KMS-11 (cell line): Measurements from ENCODE around the gene ZBTB1.

Source experiments
- H2AFZ ChIP-seq: fragments of 200-600 bp; sonication (generic); 2 replicates; pipeline ENCODE4 v1.6.1; 2016; ENCODE audit warnings: antibody characterized with exemption, mixed run types, low read depth
- H3K27ac ChIP-seq: fragments of 200-600 bp; sonication (generic); 2 replicates; pipeline ENCODE4 v1.6.1; 2016; ENCODE audit warnings: mild to moderate bottlenecking, mixed run types
- H3K27me3 ChIP-seq: fragments of 200-600 bp; sonication (generic); 2 replicates; pipeline ENCODE4 v1.6.1; 2017; ENCODE audit warnings: mild to moderate bottlenecking, low read depth, mixed run types, moderate library complexity; ENCODE audit not compliant: insufficient read depth
- H3K36me3 ChIP-seq: fragments of 200-600 bp; sonication (generic); 2 replicates; pipeline ENCODE4 v1.6.1; 2017; ENCODE audit warnings: mild to moderate bottlenecking, mixed run types; ENCODE audit not compliant: insufficient read depth
- H3K4me1 ChIP-seq: fragments of 200-600 bp; sonication (generic); 2 replicates; pipeline ENCODE4 v1.6.1; 2016; ENCODE audit warnings: mild to moderate bottlenecking, low read depth, mixed run types; ENCODE audit not compliant: poor library complexity, severe bottlenecking
- H3K4me2 ChIP-seq: fragments of 200-600 bp; sonication (generic); 2 replicates; pipeline ENCODE4 v1.7.0; 2016; ENCODE audit warnings: mild to moderate bottlenecking, mixed run types
- H3K4me3 ChIP-seq: fragments of 200-600 bp; sonication (generic); IDR thresholded peaks from 2 replicates; pipeline ENCODE4 v1.6.1; 2017; ENCODE audit warnings: low read depth, low read length, mixed read lengths; ENCODE audit not compliant: insufficient read depth
- H3K79me2 ChIP-seq: fragments of 200-600 bp; sonication (generic); 2 replicates; pipeline ENCODE4 v1.6.1; 2016; ENCODE audit warnings: low read depth, mixed run types; ENCODE audit not compliant: insufficient read depth
- H3K9ac ChIP-seq: fragments of 200-600 bp; sonication (generic); 2 replicates; pipeline ENCODE4 v1.6.1; 2016; ENCODE audit warnings: mild to moderate bottlenecking, mixed run types
- H4K20me1 ChIP-seq: fragments of 200-600 bp; sonication (generic); 2 replicates; pipeline ENCODE4 v1.6.1; 2016; ENCODE audit warnings: mild to moderate bottlenecking, mixed run types; ENCODE audit not compliant: insufficient read depth
- TF ChIP-seq, protein P1 (sequence below): fragments of 200-600 bp; sonication (generic); conservative IDR thresholded peaks from 2 replicates; pipeline ENCODE4 v1.6.1; 2017; ENCODE audit warnings: low read depth, mild to moderate bottlenecking, antibody characterized with exemption, low read length, moderate library complexity, mixed read lengths

ZBTB1 gene, protein sequence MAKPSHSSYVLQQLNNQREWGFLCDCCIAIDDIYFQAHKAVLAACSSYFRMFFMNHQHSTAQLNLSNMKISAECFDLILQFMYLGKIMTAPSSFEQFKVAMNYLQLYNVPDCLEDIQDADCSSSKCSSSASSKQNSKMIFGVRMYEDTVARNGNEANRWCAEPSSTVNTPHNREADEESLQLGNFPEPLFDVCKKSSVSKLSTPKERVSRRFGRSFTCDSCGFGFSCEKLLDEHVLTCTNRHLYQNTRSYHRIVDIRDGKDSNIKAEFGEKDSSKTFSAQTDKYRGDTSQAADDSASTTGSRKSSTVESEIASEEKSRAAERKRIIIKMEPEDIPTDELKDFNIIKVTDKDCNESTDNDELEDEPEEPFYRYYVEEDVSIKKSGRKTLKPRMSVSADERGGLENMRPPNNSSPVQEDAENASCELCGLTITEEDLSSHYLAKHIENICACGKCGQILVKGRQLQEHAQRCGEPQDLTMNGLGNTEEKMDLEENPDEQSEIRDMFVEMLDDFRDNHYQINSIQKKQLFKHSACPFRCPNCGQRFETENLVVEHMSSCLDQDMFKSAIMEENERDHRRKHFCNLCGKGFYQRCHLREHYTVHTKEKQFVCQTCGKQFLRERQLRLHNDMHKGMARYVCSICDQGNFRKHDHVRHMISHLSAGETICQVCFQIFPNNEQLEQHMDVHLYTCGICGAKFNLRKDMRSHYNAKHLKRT

DNA sequence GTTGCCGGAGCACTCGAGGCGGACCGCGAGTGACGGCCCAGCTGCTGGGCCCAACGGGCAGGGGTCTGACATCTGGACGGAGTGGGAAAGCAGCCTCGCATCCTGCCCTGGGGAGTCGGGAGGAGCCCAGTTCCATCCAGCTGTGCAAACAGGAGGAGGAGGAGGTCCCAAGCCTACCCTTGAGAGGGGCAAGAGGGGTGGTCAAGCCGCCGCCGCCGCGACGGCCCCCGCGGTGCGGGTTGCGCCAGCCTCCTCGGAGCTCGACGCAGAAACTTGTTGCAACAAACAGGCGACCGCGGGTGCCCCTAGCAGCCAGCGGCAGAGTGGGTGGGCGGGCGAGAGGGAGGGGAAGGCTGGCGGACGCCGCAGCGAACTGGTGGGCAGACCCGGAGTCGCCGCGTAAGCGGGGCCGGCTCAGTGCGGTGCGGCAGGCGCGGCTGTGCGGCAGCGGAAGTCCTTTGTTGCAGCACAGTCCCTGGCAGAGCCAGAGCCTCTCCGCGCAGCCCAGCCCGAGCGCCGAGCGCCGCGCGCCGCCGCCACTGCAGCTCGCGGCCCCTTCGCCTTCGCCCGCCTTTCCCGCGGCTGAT, at the start of gene ZBTB1:
TSS of gene ZBTB1 (plus strand) at position 461 of the 587 bp plus-strand sequence. CDS start 16,735 bp downstream, outside the sequence.
- H3K4me1 ChIP-seq: peaks cover 56% of the 10 kb centered on the region
- peak within 1 kb of the TSS; percentile 97 for H3K9ac ChIP-seq
- no peaks in the 10 kb centered on the region for H4K20me1 ChIP-seq
- no peak within 1 kb of the TSS for H3K4me3 ChIP-seq
- peak within 1 kb of the TSS; percentile 47 for H2AFZ ChIP-seq
- H3K27ac ChIP-seq: peak within 1 kb of the TSS; percentile 98
- H3K4me2 ChIP-seq: peak within 1 kb of the TSS; percentile 71; the same call in 1 of the 2 replicates
- H3K79me2 ChIP-seq: peaks cover 81% of the 10 kb centered on the region
- no peaks in the 10 kb centered on the region for H3K36me3 ChIP-seq
- TF ChIP-seq, protein P1, sequence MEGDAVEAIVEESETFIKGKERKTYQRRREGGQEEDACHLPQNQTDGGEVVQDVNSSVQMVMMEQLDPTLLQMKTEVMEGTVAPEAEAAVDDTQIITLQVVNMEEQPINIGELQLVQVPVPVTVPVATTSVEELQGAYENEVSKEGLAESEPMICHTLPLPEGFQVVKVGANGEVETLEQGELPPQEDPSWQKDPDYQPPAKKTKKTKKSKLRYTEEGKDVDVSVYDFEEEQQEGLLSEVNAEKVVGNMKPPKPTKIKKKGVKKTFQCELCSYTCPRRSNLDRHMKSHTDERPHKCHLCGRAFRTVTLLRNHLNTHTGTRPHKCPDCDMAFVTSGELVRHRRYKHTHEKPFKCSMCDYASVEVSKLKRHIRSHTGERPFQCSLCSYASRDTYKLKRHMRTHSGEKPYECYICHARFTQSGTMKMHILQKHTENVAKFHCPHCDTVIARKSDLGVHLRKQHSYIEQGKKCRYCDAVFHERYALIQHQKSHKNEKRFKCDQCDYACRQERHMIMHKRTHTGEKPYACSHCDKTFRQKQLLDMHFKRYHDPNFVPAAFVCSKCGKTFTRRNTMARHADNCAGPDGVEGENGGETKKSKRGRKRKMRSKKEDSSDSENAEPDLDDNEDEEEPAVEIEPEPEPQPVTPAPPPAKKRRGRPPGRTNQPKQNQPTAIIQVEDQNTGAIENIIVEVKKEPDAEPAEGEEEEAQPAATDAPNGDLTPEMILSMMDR: no peak
- no peaks in the 10 kb centered on the region for H3K27me3 ChIP-seq

DNA sequence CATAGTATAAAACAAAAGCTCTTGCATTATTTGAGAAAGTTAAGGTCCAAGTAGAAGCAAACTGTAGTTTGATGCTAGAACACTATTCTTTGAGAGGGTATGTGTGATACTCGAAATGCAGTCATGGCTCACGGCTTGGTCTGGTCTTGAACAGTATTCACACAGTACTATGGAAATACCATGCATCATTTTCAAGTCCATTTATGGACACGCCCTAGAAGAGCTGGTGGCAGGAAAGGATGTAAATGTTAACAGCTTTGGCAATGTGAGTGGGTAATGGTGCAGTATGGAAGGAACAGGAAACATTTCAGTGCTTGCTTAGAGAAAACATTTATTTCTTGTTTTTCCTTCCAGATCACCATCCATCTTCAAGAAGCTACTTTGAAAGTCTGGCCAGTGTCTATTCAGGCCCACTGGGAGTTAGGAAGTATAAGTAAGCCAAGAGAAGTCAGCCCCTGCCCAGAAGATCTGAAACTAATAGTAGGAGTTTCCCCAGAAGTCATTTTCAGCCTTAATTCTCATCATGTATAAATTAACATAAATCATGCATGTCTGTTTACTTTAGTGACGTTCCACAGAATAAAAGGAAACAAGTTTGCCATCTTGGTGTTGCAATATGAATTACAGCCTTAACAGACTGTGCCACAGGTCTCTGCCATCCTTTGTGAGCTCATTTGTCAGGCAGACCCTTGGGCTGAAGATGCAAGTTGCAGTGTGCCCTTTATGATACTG, 45.0 kb upstream of the ZBTB1 start:
- Histone ChIP-seq H3K27ac (no peak overlapping the region), H3K9ac (no peak overlapping the region), H3K27me3 (no peaks in the 10 kb centered on the region), H3K4me3 (no peak overlapping the region), H3K4me2 (no peak overlapping the region), H2AFZ (no peak overlapping the region), H3K79me2 (no peaks in the 10 kb centered on the region), H3K36me3 (no peaks in the 10 kb centered on the region), H3K4me1 (peaks cover 5% of the 10 kb centered on the region), H4K20me1 (no peaks in the 10 kb centered on the region)
- TF ChIP-seq, protein P1: no peak

DNA sequence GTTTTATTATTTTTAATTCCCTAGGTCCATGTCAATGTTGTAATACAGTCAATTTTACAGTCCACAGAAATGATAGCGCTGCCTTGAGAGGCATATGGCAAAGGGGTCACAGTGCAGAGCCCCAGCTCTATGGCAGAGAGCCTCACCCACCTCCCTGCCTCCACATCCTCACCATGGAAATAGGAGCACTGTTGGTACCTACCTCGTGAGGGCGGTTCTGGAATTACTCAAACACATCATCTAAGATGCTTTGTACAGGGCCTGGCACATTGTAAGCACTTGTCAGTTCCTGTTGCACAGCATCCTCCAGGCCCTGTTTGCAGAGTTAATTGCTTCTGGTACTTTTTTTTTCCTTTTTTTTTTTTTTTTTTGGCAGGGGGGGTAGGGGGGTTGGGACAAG, 43.3 kb upstream of the ZBTB1 start:
- no peaks in the 10 kb centered on the region for H3K36me3 ChIP-seq

DNA sequence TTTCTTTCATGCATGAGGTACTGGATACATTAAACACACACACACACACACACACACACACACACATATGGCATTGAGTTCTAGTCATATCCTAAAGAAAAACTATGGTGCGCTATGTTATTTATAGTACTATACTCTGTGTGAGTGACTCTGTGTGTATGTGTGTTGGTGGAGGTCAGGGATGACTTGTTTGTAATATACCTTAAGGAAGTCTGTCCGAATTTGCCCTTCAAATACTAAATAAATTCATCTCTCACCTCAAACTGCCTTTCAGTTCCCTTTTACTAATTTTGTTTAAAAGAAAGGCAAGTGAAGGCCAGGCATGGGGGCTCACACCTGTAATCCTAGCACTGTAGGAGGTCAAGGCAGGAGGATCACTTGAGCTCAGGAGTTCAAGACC, 41.4 kb upstream of the ZBTB1 start:
- TF ChIP-seq, protein P1: no peak
- no peak overlapping the region for H3K4me3 ChIP-seq
- H3K79me2 ChIP-seq: no peaks in the 10 kb centered on the region
- H3K36me3 ChIP-seq: no peaks in the 10 kb centered on the region
- H3K9ac ChIP-seq: no peak overlapping the region
- no peak overlapping the region for H3K4me2 ChIP-seq
- no peak overlapping the region for H3K27ac ChIP-seq
- peaks cover 6% of the 10 kb centered on the region for H3K4me1 ChIP-seq
- H2AFZ ChIP-seq: no peak overlapping the region
- H4K20me1 ChIP-seq: no peaks in the 10 kb centered on the region
- H3K27me3 ChIP-seq: no peaks in the 10 kb centered on the region

More for the DNA sequence above, 43.3 kb upstream of the ZBTB1 start:
- Histone ChIP-seq H3K27me3 (no peaks in the 10 kb centered on the region), H2AFZ (no peak overlapping the region), H3K4me3 (no peak overlapping the region), H4K20me1 (no peaks in the 10 kb centered on the region), H3K4me1 (peaks cover 6% of the 10 kb centered on the region), H3K9ac (no peak overlapping the region), H3K27ac (no peak overlapping the region), H3K4me2 (no peak overlapping the region), H3K79me2 (no peaks in the 10 kb centered on the region)
- TF ChIP-seq, protein P1: no peak
